GM12801 (cell line): ENCODE results near the gene AVL9.

Source experiments
- CTCF ChIP-seq: IDR thresholded peaks from one replicate; pipeline ENCODE4 v1.5.1; 2011; ENCODE audit warnings: control low read depth; ENCODE audit not compliant: insufficient read length; ENCODE audit errors: extremely low read depth

Gene AVL9

GRCh38 chr7:32539366-32539765, 44.1 kb downstream of the AVL9 start:
- TF ChIP-seq CTCF, result no peak

DNA sequence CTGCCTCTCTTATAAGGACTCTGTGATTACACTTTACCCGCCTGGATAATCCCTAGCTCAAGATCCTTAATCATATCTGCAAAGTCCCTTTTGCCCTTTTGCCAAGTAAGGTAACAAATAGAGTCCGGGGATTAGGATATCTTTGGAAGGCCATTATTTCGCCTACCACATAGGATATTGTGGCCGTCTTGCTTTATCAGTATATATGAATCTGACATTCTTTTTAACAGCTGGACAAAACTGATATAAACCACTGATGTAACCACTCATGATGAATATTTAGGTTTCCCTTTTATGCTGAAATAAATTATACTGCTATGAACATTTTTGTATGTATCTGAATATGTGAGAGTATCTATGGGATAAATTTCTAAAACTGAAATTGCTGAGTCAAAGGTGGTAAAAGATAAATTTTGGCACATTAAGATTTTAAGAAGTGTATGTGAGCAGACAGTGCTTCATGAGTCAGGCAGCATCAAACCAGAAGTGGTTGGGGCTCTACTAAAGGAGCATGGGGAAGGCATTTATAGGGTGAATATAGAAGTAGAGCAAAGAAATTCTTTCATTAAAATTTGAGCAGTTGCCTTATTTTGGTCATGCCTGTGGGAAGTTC, 44.7 kb downstream of the AVL9 start:
- TF ChIP-seq CTCF, result no peak

- no peak for TF ChIP-seq CTCF
These were observed 47.3 kb downstream of the AVL9 start for GRCh38 chr7:32542595-32542994.

DNA sequence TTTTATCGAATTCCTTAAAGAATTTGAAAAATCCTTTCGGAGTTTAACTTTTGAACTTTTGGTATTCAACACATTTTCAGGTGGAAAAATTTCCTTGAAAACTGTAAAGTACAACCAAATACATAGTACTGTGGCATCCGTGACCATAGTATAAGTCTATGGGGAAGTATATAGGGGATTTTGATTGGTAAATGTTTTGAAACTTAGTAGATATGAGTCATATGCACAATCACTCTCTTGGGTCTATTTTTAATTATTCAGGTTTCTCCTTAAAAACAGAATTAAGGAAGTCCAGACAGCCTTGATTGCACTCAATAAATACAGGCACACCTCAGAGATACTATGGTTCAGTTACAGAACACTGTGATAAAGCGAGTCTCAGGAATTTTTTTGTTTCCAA, 64.2 kb downstream of the AVL9 start:
- TF ChIP-seq CTCF, result no peak

DNA sequence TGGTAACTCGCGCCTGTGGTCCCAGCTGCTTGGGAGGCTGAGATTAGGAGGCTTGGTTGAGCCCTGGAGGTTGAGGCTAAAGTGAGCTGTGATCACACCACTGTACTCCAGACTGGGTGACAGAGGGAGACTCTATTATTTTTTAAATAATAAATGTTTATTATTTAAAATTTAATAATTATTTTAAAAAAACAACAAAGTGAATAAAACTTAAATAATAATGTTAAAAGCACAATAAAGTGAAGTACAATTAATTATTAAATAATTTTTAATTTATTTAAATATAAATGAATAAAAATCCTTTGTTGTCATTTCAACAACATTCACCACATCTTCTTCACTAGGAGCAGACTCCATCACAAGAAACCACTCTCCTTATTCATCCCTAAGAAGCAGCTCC, 64.8 kb downstream of the AVL9 start:
- TF ChIP-seq CTCF, result no peak

GRCh38 chr7:32561613-32562012, 66.3 kb downstream of the AVL9 start:
- no peak for TF ChIP-seq CTCF

DNA sequence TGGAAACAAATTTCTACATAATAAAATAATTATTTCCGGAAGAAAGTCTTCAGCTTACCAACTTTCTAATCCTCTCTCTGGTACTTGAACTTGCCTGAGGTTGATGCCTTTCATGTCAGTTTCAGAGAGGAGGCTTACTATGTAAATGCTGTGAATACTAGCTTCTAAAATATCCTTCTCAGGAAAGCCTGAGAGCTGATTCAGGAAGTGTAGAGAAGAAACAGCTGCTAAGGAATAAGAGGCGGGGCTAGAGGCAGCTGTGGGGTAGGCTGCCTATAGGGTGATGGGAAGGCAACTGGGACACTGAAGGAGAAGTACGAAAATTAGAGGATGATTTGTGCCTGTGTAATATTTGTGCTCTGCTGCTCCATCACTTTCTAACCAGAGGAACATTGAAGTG, 69.3 kb downstream of the AVL9 start:
- TF ChIP-seq CTCF, result no peak
